PFSK-1 (cell line): ENCODE results near the gene FBLN1.

ENCODE experiments used
- FOXP2 ChIP-seq: optimal IDR thresholded peaks from 2 replicates; pipeline ENCODE3; 2011; ENCODE audit warnings: borderline replicate concordance, control low read depth, inconsistent platforms; ENCODE audit not compliant: insufficient read depth; ENCODE audit errors: extremely low read length, extremely low read depth
- POLR2AphosphoS5 ChIP-seq: IDR thresholded peaks from 2 replicates; pipeline ENCODE4 v1.6.1; 2012; ENCODE audit warnings: low read depth, mild to moderate bottlenecking, control low read depth, low read length, moderate library complexity
- REST ChIP-seq, 2 experiments: IDR thresholded peaks; 2 replicates each; pipeline versions ENCODE4 v1.6.1 to v1.8.0; 2011 to 2012; ENCODE audit warnings: low read depth in 2 of 2, low read length in 2 of 2, control low read depth in 1 of 2, inconsistent platforms in 1 of 2, mild to moderate bottlenecking in 1 of 2, moderate library complexity in 1 of 2; ENCODE audit not compliant: insufficient read depth in 1 of 2
- SIN3A ChIP-seq: IDR thresholded peaks from 2 replicates; pipeline ENCODE4 v1.6.1; 2012; ENCODE audit warnings: mild to moderate bottlenecking, low read length, moderate library complexity, borderline replicate concordance; ENCODE audit not compliant: insufficient read depth
- TAF1 ChIP-seq: IDR thresholded peaks from 2 replicates; pipeline ENCODE4 v1.6.1; 2012; ENCODE audit warnings: low read length, control low read depth, borderline replicate concordance; ENCODE audit not compliant: insufficient read depth

The FBLN1 gene

GRCh38 chr22:45565973-45566372, 63.3 kb downstream of the FBLN1 start:
- no peak for TF ChIP-seq FOXP2
- no peak for TF ChIP-seq REST (IDR thresholded peaks at IDR 0.05; ENCODE audit: insufficient read depth in 1 of 2, low read depth in 2 of 2, low read length in 2 of 2)
- TF ChIP-seq POLR2AphosphoS5 = no peak
- TF ChIP-seq TAF1 = no peak
- TF ChIP-seq SIN3A = no peak

GRCh38 chr22:45568213-45568612, 65.5 kb downstream of the FBLN1 start:
- no peak for TF ChIP-seq TAF1
- no peak for TF ChIP-seq FOXP2
- TF ChIP-seq POLR2AphosphoS5 = no peak
- TF ChIP-seq SIN3A = no peak
- TF ChIP-seq REST (IDR thresholded peaks at IDR 0.05; ENCODE audit: insufficient read depth in 1 of 2, low read depth in 2 of 2, low read length in 2 of 2) = no peak

- TF ChIP-seq FOXP2 = no peak
- TF ChIP-seq POLR2AphosphoS5 = no peak
- TF ChIP-seq TAF1 = no peak
- no peak for TF ChIP-seq SIN3A
- TF ChIP-seq REST (IDR thresholded peaks at IDR 0.05; ENCODE audit: insufficient read depth in 1 of 2, low read depth in 2 of 2, low read length in 2 of 2) = no peak
Measured at GRCh38 chr22:45571089-45571488, 68.4 kb downstream of the FBLN1 start.

- TF ChIP-seq REST (IDR thresholded peaks at IDR 0.05; ENCODE audit: insufficient read depth in 1 of 2, low read depth in 2 of 2, low read length in 2 of 2) (no peak), TAF1 (no peak), POLR2AphosphoS5 (no peak), SIN3A (no peak), FOXP2 (no peak)
Measured at GRCh38 chr22:45572444-45572843, 69.8 kb downstream of the FBLN1 start.

- TF ChIP-seq POLR2AphosphoS5 = no peak
- no peak for TF ChIP-seq REST (IDR thresholded peaks at IDR 0.05; ENCODE audit: insufficient read depth in 1 of 2, low read depth in 2 of 2, low read length in 2 of 2)
- TF ChIP-seq FOXP2 = no peak
- TF ChIP-seq TAF1 = no peak
- TF ChIP-seq SIN3A = no peak
Measured at GRCh38 chr22:45574069-45574703, 71.5 kb downstream of the FBLN1 start.
